ENCODE results near the gene LOXHD1.

Gene LOXHD1

DNA sequence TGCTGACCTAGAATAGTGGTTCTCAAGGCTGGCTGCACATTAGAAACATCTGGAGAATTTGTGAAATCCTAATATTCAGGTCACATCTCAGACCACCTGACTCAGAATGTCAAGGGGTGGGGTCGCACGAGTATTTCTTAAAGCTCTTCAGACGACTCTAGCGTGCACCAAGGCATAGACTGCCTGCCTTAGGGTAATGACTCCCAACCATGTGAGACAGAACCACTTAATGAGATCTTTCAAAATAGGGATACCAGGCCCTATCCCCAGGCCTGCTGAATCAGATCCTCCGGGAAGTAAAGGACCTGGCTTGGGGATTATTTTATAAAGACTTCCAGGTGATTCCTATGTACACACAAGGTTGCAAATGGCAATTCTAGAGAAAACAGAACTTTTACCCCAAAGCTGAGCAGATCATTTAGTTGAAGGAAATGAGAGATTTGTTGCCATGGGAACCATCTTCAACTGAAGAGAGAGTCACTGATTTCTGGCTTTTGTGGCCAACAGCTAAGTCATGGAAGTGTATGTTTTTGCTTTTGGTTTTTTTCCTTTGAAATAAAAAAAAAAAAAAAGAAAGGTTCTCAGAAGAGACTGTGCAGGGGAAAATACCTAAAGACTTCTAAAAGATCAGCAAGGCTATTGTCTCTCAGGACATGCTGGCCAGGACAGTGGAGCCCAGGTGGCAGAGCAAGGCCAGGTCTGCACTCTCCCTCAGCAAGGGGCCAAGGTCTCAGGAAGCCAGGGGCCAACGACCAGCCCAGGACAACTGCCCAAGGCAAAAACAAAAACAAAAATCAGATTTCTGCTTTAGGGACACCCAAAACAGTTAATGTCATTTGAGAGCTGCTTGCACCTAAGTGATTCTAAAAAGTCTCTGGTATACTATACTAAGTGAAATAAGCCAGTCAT is 15.3 kb upstream of the LOXHD1 start:
- no peak for DNase-seq

DNA sequence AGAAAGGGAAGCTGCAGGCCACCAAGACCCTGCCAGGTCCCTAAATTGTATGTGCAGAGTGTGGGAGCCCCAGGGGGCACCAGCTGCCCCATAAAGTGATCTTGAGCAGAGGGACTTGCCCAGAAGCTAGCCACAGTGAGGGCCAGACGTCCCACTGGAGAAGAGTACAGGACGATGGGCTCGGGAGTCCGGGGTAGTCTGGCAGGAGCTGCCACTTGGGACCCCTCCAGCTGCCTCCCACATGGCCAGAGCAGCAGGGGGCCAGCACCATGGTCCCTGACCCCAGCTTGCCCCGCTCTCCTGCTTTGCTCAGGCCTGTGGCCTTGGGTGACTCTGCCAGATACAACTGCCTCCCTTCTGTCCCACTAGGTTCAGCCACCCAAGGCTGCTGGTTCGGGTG is 11.7 kb upstream of the LOXHD1 start:
- no peak for DNase-seq

DNA sequence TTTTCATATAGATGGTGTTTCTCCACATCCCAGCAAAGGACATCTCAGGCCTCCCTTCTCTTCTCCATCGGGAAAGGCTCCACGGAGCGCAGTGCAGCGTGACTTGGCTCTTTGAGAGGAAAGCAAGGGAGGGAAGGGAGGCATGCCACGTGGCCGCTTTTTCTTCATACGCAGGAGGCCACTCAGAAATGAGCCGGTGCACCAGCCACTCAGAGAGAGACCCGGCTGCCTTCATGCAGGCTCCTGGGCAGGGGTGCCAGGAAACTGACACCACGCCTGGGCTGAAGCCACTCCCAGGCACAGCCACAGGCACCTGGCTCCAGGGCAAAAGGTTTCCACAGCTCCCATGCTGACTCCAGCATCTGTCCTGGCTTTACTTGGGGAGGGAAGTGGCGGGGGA is 11.1 kb upstream of the LOXHD1 start:
- no peak for DNase-seq

DNA sequence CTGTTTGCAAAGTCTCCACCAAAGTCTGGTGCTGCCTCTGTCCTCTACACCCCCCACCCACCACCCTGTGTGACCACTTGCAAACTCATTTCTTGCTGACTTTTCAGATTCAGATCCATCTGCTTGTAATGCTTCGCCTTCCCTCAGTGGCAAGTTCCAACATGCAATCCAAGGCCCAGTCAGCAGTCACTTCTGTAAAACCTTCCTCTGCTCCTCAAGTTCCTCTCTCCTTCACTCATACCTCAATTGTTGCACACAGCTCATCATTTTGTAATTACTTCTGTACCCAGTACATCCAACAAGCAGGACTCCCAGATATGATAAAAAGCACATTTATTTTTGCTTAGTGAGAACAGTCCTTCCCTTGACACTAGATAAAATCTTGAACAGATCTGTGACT is 6.5 kb upstream of the LOXHD1 start:
- no peak for DNase-seq

DNA sequence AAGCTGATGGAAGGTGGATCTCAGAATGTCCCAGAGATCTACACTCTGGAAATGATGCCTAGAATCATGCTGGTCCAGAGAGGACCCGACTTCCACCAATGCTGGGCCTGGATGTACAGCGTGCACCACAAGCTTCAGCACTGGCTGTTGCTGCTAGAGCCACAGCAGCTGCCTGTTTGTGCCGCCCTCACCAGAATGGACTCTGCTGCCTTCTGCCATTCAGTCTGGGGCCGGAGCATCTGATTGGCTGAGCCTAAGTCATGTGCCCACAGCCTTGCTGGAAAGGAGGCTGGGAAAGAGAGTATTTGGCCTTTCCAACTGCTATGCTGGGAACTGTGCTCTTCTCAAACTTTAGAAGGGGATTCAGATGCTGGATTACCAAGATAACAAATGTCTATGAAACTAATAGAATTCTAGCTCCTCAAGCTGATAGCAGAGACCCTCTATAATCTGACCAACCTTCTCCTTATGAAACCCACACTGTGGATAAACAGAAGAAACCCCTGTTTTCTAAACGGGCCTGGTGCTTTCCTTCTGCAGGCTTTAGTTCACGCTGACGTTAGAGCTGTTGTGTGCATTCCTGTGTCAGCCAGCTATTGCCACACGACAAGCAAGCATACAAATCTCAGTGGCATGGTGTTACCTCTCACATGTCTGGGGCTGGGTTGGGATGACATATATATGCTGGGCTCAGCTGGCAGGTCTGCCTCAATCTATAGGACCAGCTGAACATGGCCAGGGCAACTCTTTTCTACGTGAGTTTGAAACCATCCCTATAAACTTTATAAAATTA is 4.1 kb upstream of the LOXHD1 start:
- DNase-seq = no peak

DNA sequence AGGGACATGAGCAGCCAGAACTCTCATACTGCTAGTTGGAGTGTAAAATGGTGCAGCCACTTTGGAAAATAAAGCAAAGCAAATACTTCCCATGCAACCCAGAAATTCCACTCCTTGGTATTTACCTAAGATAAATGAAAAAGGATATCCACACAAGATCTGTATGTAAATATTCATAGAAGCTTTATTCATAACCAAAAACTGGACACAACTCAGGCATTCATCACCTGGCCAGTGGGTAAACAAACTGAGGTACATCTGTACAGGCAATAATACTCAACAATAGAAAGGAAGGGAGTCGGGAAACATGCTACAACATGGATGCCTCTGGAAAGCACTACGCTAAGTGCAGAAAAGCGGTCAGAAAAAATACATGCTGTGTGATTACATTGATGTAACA is 2.5 kb upstream of the LOXHD1 start:
- no peak for DNase-seq

DNA sequence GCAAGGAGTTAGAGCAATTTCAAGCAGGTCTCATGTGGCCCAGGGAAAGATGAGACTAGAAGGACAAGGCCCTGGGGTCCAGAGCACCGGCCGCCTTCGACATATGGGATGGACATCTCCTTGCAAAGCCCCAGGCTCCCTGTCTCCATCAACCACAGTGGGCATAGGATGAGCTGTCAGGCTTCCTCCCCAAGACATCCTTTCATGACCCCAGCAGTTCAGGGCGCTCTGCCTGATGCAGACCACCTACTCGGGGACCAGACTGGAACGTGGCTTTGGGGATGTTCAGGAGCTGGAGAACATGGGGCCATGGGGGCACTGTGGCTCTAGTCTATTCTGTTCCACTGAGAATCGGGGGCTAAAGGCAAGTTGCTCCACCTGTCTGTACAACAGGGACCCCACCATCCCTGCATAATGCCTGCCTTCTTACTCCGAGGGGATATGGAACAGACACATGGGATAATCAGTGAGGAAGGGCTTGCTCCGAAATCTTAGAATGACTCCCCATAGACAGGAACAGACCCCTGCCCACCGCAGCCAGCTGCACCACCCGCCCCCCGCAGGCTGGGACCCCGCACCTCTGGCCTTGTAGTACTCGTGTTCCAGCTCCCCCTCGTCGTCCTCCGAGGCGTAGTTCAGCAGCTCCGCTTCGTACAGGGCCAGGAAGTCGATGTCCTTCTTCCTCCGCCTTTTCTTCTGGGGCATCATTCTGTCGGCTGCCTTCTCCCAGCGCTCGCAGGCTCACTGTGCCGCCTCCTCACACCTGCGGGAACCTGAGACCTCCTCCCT is 500 bp downstream of the LOXHD1 start:
- DNase-seq = no peak

DNA sequence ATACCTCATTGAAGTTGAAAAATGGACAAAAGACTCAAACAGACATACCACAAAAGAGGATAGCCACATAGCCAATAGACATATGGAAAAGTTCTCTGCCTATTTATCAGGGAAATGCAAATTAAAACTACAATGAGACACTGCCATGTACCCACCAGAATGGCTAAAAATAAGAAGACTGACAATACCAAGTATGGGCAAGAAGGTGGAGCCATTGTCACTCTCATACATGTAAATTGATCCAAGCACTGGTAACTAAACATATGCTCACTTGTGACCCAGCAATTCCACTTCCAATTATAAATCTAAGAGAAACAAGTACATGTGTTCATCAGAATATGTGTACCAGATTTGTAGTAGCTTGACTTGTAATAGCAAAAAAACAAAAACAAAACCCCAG is 4.6 kb downstream of the LOXHD1 start:
- no peak for DNase-seq

DNA sequence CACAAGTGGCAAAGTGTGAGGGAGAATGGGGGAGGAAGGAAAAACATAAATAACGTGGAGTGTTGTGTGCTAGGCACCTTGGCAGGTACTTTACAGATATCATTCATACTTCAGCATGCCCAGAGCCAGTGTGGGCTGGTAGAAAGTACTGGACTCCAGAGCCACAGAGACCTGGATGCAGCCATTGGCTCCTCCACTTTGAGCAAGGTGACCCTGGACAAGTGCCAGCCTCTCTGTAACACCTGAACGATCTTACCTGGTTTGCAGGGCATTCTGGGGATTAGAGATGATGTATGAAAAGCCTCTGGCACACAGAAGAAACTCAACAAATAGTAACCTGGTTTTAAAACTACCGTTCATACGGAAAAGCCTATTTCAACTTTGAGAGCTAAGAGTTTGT is 6.3 kb downstream of the LOXHD1 start:
- DNase-seq = no peak

DNA sequence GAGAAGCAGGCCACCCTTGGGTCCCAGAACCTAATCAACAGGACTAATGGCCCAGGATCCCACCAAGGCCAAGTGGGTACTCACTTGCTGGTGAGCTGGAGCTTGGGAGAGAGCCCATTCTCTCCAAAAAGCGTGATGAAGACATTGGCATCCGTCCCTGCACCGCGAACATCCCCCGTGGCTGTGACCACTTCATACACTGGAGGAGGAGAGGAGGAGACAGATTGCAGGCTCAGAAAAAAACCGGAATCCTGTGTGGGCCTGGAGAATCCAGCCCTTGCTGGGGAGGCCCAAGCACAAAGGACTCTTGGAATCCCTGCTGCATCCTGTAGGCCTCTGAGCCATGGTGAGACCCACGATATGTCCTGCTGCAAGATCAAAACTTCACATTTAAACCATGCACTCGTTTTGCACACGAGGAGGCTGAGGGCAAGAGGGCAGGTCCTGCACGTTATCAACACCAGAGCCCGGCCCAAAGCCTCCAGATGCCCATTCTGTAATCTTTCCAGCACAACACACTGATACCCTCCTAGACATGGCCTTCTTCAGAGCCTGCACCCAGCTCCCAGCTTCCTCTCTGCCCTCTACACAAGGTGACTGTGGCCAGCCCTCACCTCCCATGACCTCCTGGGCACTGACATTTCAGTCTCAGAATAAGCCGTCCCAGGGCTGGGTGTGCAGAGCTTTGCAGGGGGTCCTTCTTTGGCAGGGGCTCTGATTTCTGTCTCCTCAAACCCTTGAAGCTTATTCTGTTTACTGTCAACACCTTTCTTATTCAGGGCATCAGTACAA is 7.8 kb downstream of the LOXHD1 start:
- no peak for DNase-seq

DNA sequence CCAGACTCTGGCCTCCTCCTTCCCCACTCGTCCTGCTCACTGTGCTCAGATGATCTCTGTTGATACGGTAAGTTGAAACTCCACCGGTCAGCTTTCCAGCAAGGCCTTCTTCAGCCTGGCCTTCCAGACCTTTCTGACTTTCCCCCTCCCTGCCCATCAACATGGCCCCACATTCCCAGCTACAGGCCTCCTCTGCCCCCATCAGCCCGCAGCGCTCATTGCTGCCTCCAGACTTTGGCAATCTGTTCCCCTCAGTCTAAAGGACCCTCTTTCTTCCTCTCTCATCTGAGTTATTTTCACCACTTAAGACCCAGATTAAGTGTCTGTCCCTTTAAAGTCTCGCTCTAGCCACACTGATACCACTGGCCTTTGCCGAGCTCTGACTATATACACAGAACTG is 10.6 kb downstream of the LOXHD1 start:
- no peak for DNase-seq

DNA sequence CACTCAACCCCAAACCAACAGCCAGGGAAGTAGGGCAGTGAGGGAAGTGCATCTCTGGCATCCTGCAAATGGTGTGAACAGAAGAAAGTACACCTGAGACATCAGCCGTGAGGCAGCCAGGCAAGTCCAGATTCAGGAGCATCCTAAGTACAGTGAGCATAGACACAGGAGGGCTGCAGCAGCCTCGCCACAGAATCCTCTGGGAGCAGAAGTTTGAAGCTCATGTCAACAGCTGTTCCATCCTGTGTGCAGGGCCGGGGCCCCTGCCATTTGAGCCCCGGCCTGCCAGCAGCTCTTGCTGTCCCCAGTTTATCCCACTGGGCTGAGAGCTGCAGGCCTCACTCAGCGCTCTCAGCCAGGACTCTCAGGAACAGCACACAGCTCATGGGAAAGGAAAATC is 14.5 kb downstream of the LOXHD1 start:
- no peak for DNase-seq

DNA sequence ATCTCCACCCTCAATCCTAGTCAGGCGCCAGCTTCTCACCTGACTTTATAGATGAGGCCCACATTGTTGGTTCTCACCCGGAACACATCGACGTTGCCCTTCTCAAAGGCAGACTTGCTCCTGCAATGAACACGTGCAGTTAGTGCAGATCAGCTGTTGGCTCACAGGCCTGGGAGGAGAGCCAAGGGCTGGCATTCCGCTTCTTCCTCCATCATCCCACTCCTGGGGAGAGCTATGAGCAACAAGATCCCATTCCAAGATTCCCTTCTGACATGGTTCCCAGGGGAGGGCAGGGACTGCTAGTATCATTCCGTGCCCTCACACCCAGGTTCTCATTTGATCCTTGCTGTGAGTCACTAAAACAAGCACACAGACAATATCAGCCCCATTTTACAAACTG is 15.1 kb downstream of the LOXHD1 start:
- DNase-seq = no peak

DNA sequence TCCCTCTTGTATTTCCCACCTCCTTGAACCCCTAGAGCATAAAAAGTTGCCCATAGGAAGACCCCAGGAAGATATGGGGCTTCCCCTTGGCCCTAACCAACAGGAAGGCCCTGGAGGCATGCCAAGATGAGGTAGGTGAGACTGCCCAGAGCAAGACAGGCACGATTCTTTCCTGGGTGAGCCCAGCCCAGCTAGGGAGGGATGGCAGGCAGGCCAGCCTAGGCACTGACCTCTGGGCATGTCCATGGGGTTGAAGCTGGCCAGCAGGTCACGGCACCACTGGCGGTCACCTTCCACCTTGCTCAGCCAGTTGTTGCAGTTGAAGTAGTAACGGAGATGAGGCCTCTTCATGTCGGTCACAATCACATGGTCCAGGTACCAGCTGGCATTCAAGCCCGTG is 17.6 kb downstream of the LOXHD1 start:
- no peak for DNase-seq

DNA sequence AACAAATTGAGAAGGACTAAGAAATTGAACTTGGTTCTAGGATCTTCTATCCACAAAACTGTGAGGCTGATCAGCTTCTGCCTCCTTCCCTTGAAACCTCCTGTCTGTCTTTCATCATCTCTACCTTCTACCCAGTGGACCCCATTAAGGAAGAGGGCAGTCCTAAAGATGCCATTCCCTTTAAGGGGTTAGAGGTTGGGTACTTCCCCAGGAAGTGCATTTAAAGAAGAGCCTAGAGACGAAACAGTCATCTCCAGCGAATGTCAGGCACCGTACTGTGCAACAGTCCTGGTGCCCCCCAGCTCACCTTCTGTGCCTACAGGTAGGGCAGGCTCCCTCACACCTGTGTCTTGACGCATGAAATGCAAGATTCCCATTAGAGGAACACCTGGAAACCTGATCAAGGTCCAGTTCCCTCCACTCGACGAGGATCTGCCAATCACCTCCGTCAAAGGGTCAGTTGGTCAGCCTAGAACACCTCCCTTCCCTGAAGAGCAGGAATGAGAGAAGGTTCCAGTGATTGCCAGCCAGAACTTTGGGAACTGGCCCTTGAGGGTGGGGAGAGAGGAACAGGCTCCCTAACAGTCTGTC is 20.9 kb downstream of the LOXHD1 start:
- no peak for DNase-seq

DNA sequence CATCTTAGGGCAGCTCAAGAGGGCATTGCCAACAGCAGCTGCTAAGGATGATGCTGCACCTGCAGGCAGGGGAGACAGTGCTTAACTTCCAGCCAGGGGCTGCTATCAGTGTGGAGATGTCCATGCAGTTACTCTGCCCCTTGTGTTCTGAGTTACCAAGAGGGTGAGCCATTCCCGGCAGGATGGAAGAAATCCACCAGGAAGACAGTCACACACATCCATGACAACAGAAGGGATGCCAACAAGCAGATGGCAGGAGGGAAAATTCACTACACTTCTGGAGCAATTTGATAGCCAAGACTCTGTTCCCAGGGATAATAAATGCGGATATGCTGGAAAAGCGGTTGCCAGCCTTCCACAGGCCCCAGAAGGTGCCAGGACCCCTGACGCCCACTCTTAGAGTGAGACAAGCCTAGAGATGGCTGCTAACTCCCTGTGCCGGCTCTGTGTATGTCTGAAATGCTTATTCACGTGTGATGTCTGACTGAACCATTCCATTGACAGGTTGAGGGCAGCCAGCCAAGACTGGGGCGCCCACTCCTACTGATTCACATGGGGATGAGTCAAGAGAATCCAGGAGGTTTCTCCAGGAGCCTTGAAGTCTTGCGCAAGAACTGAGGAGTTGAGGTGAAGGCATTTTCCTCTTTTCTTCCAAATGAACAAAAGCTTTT is 24.5 kb downstream of the LOXHD1 start:
- DNase-seq = no peak

DNA sequence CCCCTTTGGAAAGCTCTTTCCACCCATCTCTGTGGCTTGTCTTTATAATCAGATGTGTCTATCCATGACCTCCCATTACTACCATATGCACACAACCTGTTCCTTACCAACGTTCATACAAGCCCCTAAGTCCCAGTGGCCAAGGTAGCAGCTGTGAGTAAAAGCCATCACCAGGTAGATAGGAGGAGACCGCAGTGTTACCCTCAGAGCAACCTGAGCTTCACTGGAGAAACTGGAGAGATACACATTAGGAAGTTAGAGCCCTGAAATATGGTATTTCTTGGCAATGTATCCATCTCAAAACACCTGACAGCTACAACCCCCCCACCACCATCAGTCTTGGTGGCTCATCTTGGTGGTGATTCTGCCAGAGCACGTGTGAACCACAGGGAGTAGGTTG is 26.0 kb downstream of the LOXHD1 start:
- no peak for DNase-seq

DNA sequence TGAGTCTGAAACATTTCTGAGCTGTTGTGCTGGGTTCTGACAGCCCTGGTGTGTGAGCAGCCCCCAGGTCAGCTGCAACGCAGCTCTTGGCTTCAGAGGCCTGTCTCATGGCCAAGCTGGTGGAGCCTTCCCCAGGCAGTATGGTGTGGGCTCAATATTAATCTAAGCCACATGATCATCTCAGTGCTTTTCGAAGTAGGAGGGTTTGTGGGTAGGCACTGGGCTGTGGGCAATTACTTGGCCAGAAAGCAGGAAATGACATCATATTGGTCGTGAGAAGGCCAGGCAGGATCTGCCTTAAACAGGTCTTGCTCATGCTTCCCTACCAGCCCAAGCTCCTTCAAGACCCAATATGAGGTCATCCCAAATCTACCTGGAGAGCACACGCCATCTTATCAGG is 26.9 kb downstream of the LOXHD1 start:
- no peak for DNase-seq

DNA sequence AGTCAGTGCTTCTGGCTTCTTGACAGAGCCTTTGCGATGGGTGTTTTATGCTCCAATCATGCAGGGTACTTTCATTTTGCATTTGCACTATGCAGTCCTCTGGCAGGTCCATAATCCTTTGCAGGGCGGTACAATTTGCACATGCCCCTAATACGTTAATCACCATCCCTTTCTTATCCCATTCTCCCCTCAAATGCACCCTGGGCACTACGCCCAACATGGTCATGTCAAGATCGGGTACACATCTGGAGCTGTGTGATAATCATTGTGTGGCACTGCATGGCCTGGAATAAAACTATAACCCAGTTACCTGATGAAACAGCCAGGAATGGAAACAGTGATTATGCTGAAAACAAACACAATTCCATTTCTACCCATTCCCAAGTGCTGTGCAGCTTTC is 27.7 kb downstream of the LOXHD1 start:
- DNase-seq = no peak

DNA sequence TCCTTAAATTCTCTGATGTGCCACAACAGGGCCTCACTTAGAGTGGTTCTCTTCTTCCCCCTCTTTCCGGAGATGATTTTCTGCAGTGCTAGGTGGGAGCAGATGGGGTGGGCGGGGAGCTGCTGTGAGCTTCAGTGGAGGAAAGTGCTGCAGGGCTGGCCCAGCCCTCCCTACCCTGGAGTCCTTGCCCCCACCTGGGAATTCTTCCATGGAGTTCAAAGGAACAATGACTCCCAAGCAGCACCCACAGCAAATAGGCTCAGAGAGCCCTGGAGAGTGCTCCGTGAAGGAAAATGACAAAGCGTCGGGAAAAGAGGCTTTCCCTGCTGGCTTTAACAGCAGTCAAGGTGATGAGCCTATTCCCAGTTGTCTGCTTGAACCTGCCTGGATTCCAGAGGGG is 28.8 kb downstream of the LOXHD1 start:
- no peak for DNase-seq

DNA sequence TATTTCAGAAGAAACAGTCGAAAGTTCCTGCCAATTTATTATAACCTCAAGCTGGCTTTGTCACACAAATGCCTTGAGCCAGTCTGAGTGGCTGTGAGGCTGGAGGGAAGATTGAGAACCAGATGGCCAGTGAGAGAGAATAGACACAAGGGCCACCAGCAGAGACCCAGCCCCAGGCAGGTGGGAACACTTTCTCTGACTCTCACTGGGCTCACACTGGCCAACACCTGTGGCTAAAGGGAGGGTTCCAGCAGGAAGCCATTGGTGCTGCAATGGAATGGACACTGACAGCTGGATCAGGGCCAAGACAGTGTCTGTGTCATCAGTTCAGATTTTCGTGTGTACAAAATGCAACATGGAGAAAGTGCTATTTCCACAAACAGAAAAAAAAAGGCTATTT is 29.9 kb downstream of the LOXHD1 start:
- DNase-seq = no peak

DNA sequence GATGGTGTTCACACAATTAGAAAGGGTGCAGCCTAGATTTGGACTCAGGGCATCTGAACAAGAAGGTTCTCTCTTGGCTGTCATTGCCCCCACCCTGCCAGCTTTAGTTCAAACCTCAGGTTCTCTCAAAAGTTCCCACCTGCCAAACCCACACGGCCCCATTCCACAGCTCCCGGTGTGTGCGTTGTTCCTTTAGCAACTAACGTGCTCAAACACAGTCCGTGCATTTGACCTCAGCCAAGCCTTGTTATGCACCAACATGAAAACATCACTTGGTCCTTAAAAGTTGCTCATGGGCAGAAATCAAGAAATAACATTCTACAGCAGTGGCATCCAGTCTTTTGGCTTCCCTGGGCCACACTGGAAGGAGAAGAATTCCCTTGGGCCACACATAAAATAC is 32.0 kb downstream of the LOXHD1 start:
- no peak for DNase-seq
